HEK293 (cell line): Measurements from ENCODE around the gene SEMA6A.

Experiments
- CTCF ChIA-PET: fragments of 350-600 bp; formaldehyde crosslinking; extraction: SDS; loops from one replicate; lab custom pipeline; 2021; ENCODE audit warnings: antibody characterized with exemption; lab: Yijun Ruan, JAX
- POLR2A ChIA-PET: fragments of 300-600 bp; formaldehyde crosslinking; extraction: SDS; loops from one replicate; lab custom pipeline; 2020; ENCODE audit warnings: antibody characterized with exemption, inconsistent platforms; lab: Yijun Ruan, JAX
- H3K27ac ChIP-seq: fragments of 200-500 bp; sonication (Bioruptor generic); 2 replicates; pipeline ENCODE4 v1.5.1; 2014; ENCODE audit warnings: low read depth, low read length, control low read depth, inconsistent platforms; ENCODE audit errors: extremely low read depth
- H3K36me3 ChIP-seq, 2 experiments: fragments of 200-500 bp in 1 of 2; sonication (Bioruptor generic) in 1 of 2; 1 replicate in 1 of 2; 2 replicates in 1 of 2; pipeline ENCODE4 v1.5.1; 2014 to 2017; ENCODE audit warnings: inconsistent platforms in 2 of 2, low read length in 2 of 2; ENCODE audit not compliant: control insufficient read depth in 2 of 2, insufficient read depth in 1 of 2
- H3K4me1 ChIP-seq: fragments of 200-500 bp; sonication (Bioruptor generic); 2 replicates; pipeline ENCODE4 v1.5.1; 2014; ENCODE audit warnings: mild to moderate bottlenecking, low read length, inconsistent platforms; ENCODE audit not compliant: control insufficient read depth, insufficient read depth
- H3K4me3 ChIP-seq: 2 replicates; pipeline ENCODE4 v1.5.1; 2011; ENCODE audit warnings: low read depth, mild to moderate bottlenecking, control low read depth, low read length, moderate library complexity
- H3K9me3 ChIP-seq: fragments of 200-500 bp; sonication (Bioruptor generic); 2 replicates; pipeline ENCODE4 v1.5.1; 2014; ENCODE audit warnings: low read depth, low read length, inconsistent platforms; ENCODE audit not compliant: control insufficient read depth, insufficient read depth
- AEBP2 ChIP-seq: fragments of 450-650 bp; formaldehyde crosslinking; IDR thresholded peaks from 2 replicates; pipeline ENCODE4 v1.5.1; 2016; ENCODE audit warnings: missing biosample characterization, missing genetic modification characterization, borderline replicate concordance
- BCL11B ChIP-seq: fragments of 450-650 bp; formaldehyde crosslinking; IDR thresholded peaks from 2 replicates; pipeline ENCODE4 v1.5.1; 2016; ENCODE audit warnings: low read depth, missing biosample characterization, missing genetic modification characterization
- CTCF ChIP-seq: fragments of 450-650 bp; formaldehyde crosslinking; IDR thresholded peaks from 2 replicates; pipeline ENCODE4 v1.5.1; 2016; ENCODE audit warnings: missing biosample characterization, missing genetic modification characterization
- FEZF1 ChIP-seq: fragments of 450-650 bp; formaldehyde crosslinking; IDR thresholded peaks from 2 replicates; pipeline ENCODE4 v1.5.1; 2016; ENCODE audit warnings: missing biosample characterization, missing genetic modification characterization
- HOXC10 ChIP-seq: sonication (generic); formaldehyde crosslinking; IDR thresholded peaks from 2 replicates; pipeline ENCODE4 v1.8.1; 2023; ENCODE audit warnings: mild to moderate bottlenecking, missing genetic modification reagents
- KLF7 ChIP-seq: fragments of 450-650 bp; formaldehyde crosslinking; IDR thresholded peaks from 2 replicates; pipeline ENCODE4 v1.5.1; 2016; ENCODE audit warnings: missing biosample characterization, missing genetic modification characterization, borderline replicate concordance
- MZF1 ChIP-seq: fragments of 450-650 bp; formaldehyde crosslinking; IDR thresholded peaks from 2 replicates; pipeline ENCODE4 v1.5.1; 2017; ENCODE audit warnings: missing biosample characterization, missing genetic modification characterization, borderline replicate concordance
- PBX3 ChIP-seq: sonication (generic); formaldehyde crosslinking; IDR thresholded peaks from 2 replicates; pipeline ENCODE4 v1.8.1; 2022; ENCODE audit warnings: mild to moderate bottlenecking, moderate library complexity, missing genetic modification reagents
- PRDM1 ChIP-seq: fragments of 450-650 bp; formaldehyde crosslinking; IDR thresholded peaks from 2 replicates; pipeline ENCODE4; 2016; ENCODE audit warnings: missing biosample characterization, missing genetic modification characterization
- RBAK ChIP-seq: fragments of 450-650 bp; formaldehyde crosslinking; IDR thresholded peaks from 2 replicates; pipeline ENCODE4 v1.5.1; 2016; ENCODE audit warnings: missing biosample characterization, missing genetic modification characterization
- ZFP69B ChIP-seq: fragments of 450-650 bp; formaldehyde crosslinking; IDR thresholded peaks from 2 replicates; pipeline ENCODE4 v1.5.1; 2016; ENCODE audit warnings: missing biosample characterization, missing genetic modification characterization
- ZIC2 ChIP-seq: fragments of 450-650 bp; formaldehyde crosslinking; IDR thresholded peaks from 2 replicates; pipeline ENCODE4 v1.5.1; 2016; ENCODE audit warnings: missing biosample characterization, missing genetic modification characterization
- ZNF302 ChIP-seq: fragments of 450-650 bp; formaldehyde crosslinking; IDR thresholded peaks from 2 replicates; pipeline ENCODE4 v1.5.1; 2016; ENCODE audit warnings: missing biosample characterization, missing genetic modification characterization, low read depth
- ZNF391 ChIP-seq: fragments of 450-650 bp; formaldehyde crosslinking; IDR thresholded peaks from 2 replicates; pipeline ENCODE4 v1.5.1; 2016; ENCODE audit warnings: low read depth, missing biosample characterization, missing genetic modification characterization, borderline replicate concordance
- ZNF423 ChIP-seq: fragments of 450-650 bp; formaldehyde crosslinking; IDR thresholded peaks from 2 replicates; pipeline ENCODE4 v1.5.1; 2016; ENCODE audit warnings: missing biosample characterization, missing genetic modification characterization
- ZNF48 ChIP-seq: fragments of 450-650 bp; formaldehyde crosslinking; IDR thresholded peaks from 2 replicates; pipeline ENCODE4 v1.5.1; 2016; ENCODE audit warnings: missing biosample characterization, missing genetic modification characterization
- ZNF623 ChIP-seq: fragments of 450-650 bp; formaldehyde crosslinking; IDR thresholded peaks from 2 replicates; pipeline ENCODE4 v1.5.1; 2016; ENCODE audit warnings: missing biosample characterization, missing genetic modification characterization
- ZSCAN30 ChIP-seq: fragments of 450-650 bp; IDR thresholded peaks from 2 replicates; pipeline ENCODE4 v1.5.1; 2018; ENCODE audit warnings: missing biosample characterization, mild to moderate bottlenecking, missing genetic modification characterization, moderate library complexity
- ZSCAN4 ChIP-seq: fragments of 450-650 bp; formaldehyde crosslinking; IDR thresholded peaks from 2 replicates; pipeline ENCODE4 v1.5.1; 2017; ENCODE audit warnings: missing biosample characterization, missing genetic modification characterization
- TF ChIP-seq, protein P1 (sequence below): fragments of 450-650 bp; formaldehyde crosslinking; conservative IDR thresholded peaks from 2 replicates; pipeline ENCODE4 v1.5.1; 2016; ENCODE audit warnings: low read depth, missing biosample characterization, missing genetic modification characterization

The SEMA6A gene

DNA sequence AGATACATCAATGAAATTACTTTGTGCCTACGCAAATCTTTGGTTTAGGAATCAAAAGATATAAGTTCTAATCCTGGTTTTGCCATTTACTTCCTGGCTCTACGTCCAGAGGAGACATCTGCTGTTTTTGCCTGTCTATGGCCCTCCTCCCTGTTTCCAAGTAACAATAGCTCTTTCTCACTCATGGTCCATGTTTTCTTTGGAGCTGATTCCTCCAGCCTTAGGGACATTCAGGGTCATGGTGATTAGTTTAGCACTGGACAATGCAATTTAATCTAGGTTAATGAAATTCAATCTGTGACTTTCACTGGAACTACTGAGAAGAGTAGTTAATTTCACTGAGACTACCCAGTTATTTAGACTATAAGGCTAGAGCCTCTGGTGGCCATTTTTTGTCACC lies 170.6 kb downstream of the SEMA6A start:
- Histone ChIP-seq H3K9me3 (no peaks in the 10 kb centered on the region), H3K4me3 (no peak overlapping the region), H3K27ac (no peak overlapping the region), H3K36me3 (no peaks in the 10 kb centered on the region), H3K4me1 (no peaks in the 10 kb centered on the region)
- TF ChIP-seq PRDM1 (tag by site-specific recombination) (peak; percentile 22; the same call in 1 of the 2 replicates), MZF1 (tag by site-specific recombination) (no peak), ZNF623 (tag by site-specific recombination) (no peak), CTCF (tag by site-specific recombination) (peak; percentile 7; the same call in 1 of the 2 replicates)
- POLR2A ChIA-PET = no interaction called here
- CTCF ChIA-PET = interaction anchor here (0.7 to 1.2 kb wide), 2 partner anchors 17 to 168 kb away, joined by 3 to 4 read pairs; no protein-coding TSS in a partner anchor

DNA sequence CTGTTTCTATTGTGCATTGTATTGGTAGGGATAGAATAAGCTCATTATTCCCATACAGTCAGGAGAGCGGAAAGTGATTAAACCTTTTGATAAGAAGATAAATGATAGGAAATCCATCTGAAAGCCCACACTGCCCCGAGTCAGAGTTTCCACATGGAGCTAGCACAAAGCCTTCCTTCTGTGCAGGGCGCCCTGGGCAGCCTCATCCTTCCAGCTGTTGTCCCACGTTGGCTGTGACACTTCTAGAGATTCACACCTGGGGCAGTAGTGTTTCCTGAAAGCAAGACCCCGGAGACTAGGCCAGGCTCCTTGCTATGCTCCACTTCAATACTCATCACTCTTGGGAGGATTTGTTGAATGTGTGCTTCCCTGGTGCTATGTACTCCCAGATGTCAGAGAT lies 172.4 kb downstream of the SEMA6A start:
- Histone ChIP-seq H3K9me3 (no peaks in the 10 kb centered on the region), H3K27ac (no peak overlapping the region), H3K4me1 (no peaks in the 10 kb centered on the region), H3K36me3 (no peaks in the 10 kb centered on the region), H3K4me3 (no peak overlapping the region)
- TF ChIP-seq ZNF302 (tag by site-specific recombination) (no peak), ZIC2 (tag by site-specific recombination) (no peak), HOXC10 (CRISPR knock-in tag) (no peak), PRDM1 (tag by site-specific recombination) (no peak), KLF7 (tag by site-specific recombination) (no peak), ZNF423 (tag by site-specific recombination) (no peak), ZNF48 (no peak), BCL11B (tag by site-specific recombination) (no peak), ZSCAN30 (tag by site-specific recombination) (no peak), ZSCAN4 (tag by site-specific recombination) (no peak), RBAK (tag by site-specific recombination) (no peak), ZNF391 (tag by site-specific recombination) (no peak)
- TF ChIP-seq, protein P1, sequence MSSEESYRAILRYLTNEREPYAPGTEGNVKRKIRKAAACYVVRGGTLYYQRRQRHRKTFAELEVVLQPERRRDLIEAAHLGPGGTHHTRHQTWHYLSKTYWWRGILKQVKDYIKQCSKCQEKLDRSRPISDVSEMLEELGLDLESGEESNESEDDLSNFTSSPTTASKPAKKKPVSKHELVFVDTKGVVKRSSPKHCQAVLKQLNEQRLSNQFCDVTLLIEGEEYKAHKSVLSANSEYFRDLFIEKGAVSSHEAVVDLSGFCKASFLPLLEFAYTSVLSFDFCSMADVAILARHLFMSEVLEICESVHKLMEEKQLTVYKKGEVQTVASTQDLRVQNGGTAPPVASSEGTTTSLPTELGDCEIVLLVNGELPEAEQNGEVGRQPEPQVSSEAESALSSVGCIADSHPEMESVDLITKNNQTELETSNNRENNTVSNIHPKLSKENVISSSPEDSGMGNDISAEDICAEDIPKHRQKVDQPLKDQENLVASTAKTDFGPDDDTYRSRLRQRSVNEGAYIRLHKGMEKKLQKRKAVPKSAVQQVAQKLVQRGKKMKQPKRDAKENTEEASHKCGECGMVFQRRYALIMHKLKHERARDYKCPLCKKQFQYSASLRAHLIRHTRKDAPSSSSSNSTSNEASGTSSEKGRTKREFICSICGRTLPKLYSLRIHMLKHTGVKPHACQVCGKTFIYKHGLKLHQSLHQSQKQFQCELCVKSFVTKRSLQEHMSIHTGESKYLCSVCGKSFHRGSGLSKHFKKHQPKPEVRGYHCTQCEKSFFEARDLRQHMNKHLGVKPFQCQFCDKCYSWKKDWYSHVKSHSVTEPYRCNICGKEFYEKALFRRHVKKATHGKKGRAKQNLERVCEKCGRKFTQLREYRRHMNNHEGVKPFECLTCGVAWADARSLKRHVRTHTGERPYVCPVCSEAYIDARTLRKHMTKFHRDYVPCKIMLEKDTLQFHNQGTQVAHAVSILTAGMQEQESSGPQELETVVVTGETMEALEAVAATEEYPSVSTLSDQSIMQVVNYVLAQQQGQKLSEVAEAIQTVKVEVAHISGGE (tag by site-specific recombination) = no peak
- ChIA-PET POLR2A (no interaction called here), CTCF (no interaction called here)

GRCh38 chr5:116401576-116401975 lies 173.0 kb downstream of the SEMA6A start:
- POLR2A ChIA-PET = no interaction called here
- Histone ChIP-seq H3K27ac (no peak overlapping the region), H3K9me3 (no peaks in the 10 kb centered on the region), H3K36me3 (no peaks in the 10 kb centered on the region), H3K4me3 (no peak overlapping the region), H3K4me1 (no peaks in the 10 kb centered on the region)
- no peak for TF ChIP-seq AEBP2 (tag by site-specific recombination)
- TF ChIP-seq ZFP69B (tag by site-specific recombination) = no peak
- TF ChIP-seq ZNF423 (tag by site-specific recombination) = no peak
- no peak for TF ChIP-seq ZNF48
- TF ChIP-seq ZSCAN30 (tag by site-specific recombination) = no peak
- TF ChIP-seq FEZF1 (tag by site-specific recombination) = no peak
- no peak for TF ChIP-seq PBX3
- CTCF ChIA-PET = no interaction called here
